ENCODE measurements around the gene DRD3.
A peak's percentile ranks its signal among the peaks of the same experiment; 100 is the strongest.

The DRD3 gene

GRCh38 chr3:114092151-114093015 is 86.5 kb downstream of the DRD3 start:
- CTCF ChIA-PET, result interaction anchor here (1.0 kb wide), 1 partner anchor 11 kb away, joined by 3 read pairs; no protein-coding TSS in a partner anchor
- peak overlapping the region; percentile 3; the same call in 1 of the 2 replicates for H3K4me3 ChIP-seq (ENCODE audit: low read depth, low read length)
- DNase-seq (ENCODE audit: low read depth, low spot score), result no peak
- TF ChIP-seq, protein P1, sequence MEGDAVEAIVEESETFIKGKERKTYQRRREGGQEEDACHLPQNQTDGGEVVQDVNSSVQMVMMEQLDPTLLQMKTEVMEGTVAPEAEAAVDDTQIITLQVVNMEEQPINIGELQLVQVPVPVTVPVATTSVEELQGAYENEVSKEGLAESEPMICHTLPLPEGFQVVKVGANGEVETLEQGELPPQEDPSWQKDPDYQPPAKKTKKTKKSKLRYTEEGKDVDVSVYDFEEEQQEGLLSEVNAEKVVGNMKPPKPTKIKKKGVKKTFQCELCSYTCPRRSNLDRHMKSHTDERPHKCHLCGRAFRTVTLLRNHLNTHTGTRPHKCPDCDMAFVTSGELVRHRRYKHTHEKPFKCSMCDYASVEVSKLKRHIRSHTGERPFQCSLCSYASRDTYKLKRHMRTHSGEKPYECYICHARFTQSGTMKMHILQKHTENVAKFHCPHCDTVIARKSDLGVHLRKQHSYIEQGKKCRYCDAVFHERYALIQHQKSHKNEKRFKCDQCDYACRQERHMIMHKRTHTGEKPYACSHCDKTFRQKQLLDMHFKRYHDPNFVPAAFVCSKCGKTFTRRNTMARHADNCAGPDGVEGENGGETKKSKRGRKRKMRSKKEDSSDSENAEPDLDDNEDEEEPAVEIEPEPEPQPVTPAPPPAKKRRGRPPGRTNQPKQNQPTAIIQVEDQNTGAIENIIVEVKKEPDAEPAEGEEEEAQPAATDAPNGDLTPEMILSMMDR (IDR thresholded peaks at IDR 0.05; ENCODE audit: insufficient read depth, low read length, missing control alignments), result no peak
- POLR2A ChIA-PET, result interaction anchor here (1.0 kb wide), 1 partner anchor 8 kb away, joined by 3 read pairs; no protein-coding TSS in a partner anchor

DNA sequence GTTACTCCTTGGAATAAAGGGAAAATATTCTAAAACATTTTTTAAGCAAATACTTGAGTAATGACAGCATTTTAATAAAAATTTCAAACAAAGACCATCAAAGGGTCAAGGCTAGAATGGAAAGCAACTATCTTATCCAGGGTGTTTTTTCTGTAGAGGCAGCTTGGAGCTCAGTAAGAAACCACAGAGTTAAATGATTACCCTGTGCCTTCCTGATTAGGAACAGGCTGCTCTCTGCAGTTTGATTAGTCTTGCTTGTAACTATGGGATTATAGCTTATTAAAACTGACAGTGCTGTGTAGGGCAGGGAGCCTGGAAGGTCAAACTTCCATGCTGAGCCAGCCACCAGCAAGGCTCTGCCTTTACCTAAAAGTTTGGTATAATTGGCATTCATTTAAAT is 89.2 kb downstream of the DRD3 start:
- TF ChIP-seq, protein P1 (IDR thresholded peaks at IDR 0.05; ENCODE audit: insufficient read depth, low read length, missing control alignments), result no peak
- ChIA-PET CTCF (interaction anchor here (0.6 to 0.7 kb wide), 2 partner anchors 61 to 353 kb away, joined by 3 read pairs; no protein-coding TSS in a partner anchor), POLR2A (no interaction called here)
- no peak overlapping the region for H3K4me3 ChIP-seq (ENCODE audit: low read depth, low read length)
- no peak for DNase-seq (ENCODE audit: low read depth, low spot score)

DNA sequence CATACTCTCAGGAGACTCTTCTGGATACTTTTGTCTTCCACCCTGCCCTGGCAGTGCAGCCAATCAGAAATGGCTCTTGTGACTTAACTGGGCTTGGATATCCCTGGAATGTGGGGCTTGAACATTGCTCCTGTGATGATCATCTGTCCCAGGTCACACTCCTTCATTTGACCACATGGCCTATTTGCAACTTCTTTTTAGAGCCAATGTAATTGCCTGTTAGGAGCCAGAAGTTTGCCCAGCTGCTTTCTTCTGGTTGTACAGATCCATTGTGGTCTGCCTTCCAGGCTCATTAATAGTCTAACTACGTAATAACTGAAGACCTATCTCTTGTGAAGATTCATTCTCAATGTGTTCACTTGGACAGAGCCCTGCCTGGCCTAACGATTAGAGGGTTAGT is 92.5 kb downstream of the DRD3 start:
- no peak overlapping the region for H3K4me3 ChIP-seq (ENCODE audit: low read depth, low read length)
- POLR2A ChIA-PET, result no interaction called here
- TF ChIP-seq, protein P1 (IDR thresholded peaks at IDR 0.05; ENCODE audit: insufficient read depth, low read length, missing control alignments), result no peak
- CTCF ChIA-PET, result interaction anchor here (1.2 to 1.3 kb wide), 2 partner anchors 12 to 242 kb away, joined by 3 to 6 read pairs; no protein-coding TSS in a partner anchor
- DNase-seq (ENCODE audit: low read depth, low spot score), result no peak

DNA sequence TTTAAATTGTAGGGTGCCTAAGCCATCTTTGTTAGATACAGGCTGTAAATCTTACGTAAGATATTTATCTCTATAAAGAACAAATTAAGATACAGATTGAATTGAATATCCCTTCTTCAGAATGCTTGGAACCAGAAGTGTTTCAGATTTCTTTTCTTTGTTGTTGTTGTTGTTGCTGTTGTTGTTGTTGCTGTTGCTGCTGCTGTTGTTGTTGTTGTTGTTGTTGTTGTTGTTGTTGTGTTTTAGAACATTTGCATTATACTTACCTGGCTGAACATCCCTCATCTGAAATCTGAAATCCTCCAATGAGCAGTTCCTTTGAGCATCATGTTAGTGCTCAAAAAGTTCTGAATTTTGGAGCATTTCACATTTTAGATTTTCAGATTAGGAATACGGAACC is 95.7 kb downstream of the DRD3 start:
- ChIA-PET POLR2A (no interaction called here), CTCF (no interaction called here)
- no peak for DNase-seq (ENCODE audit: low read depth, low spot score)
- H3K4me3 ChIP-seq (ENCODE audit: low read depth, low read length), result no peak overlapping the region
- TF ChIP-seq, protein P1 (IDR thresholded peaks at IDR 0.05; ENCODE audit: insufficient read depth, low read length, missing control alignments), result no peak

DNA sequence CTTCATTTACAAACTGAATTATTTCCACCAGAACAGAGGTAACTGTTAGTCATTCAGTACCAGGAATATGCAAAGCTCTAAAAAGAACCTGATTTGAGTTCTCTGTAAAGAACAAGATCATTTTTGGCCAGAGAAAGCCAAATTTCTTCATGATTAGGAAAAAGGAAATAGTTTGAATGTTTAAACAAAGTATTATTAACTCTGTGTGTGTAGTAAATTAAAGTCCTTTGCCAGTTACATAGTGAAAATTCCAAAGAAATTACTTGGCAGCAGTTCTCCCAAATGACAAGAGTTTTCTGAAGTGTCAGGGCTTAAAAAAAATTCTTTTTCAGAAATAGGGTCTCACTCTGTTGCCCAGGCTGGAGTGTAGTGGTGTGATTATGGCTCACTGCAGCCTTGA is 97.8 kb downstream of the DRD3 start:
- CTCF ChIA-PET, result interaction anchor here (0.7 to 1.1 kb wide), 2 partner anchors 12 to 219 kb away, joined by 3 read pairs; no protein-coding TSS in a partner anchor
- no peak for DNase-seq (ENCODE audit: low read depth, low spot score)
- POLR2A ChIA-PET, result no interaction called here
- H3K4me3 ChIP-seq (ENCODE audit: low read depth, low read length), result no peak overlapping the region
- TF ChIP-seq, protein P1 (IDR thresholded peaks at IDR 0.05; ENCODE audit: insufficient read depth, low read length, missing control alignments), result no peak

DNA sequence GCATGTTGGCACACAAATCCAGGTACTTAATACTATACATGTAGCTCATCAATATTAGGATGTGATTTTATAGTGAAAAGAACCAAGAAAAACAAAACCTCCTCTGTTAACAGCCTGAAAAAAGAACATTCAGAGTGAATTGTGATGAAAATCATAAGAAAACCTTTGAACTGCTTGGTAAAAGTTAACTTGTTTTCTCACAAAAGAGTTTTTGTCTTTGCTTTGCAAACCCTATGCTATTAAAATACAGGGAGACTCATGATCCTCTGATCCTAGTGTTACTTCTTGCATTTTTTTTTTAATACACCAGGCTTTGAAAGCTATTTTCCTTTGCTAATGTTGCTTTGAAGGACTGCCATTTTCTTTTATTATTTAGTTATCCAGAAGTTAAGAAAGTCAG is 98.7 kb downstream of the DRD3 start:
- no peak for DNase-seq (ENCODE audit: low read depth, low spot score)
- CTCF ChIA-PET, result interaction anchor here (1.1 kb wide), 2 partner anchors 71 to 219 kb away, joined by 3 to 4 read pairs; no protein-coding TSS in a partner anchor
- TF ChIP-seq, protein P1 (IDR thresholded peaks at IDR 0.05; ENCODE audit: insufficient read depth, low read length, missing control alignments), result no peak
- POLR2A ChIA-PET, result no interaction called here
- H3K4me3 ChIP-seq (ENCODE audit: low read depth, low read length), result no peak overlapping the region

Data from AG04449 (cell line).